ELR (cell line): ENCODE data around the gene DDX31.

Experiments used
- DNase-seq: peaks from one replicate; pipeline ENCODE4 v3.0.0-alpha.2; 2015; ENCODE audit warnings: low read depth

DDX31 gene

DNA sequence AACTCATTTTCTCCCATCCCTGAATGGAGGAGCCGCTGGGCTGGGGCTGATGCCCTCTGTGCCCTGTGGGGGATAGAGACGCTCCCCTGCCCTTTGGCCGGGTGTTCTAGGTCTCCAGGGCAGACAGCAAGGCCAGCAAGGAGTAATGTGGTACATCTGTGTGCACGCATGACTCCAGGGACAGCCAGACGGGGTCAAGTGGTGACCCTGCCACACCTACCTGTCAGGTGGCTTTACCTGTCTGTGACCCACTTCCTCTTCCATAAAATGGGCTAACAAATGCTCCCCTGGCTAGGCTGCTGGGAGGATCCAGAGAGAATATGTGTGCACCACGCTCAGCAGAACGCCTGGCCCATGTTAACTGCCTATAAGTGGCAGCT is 122.7 kb downstream of the DDX31 start:
- no peak for DNase-seq

DNA sequence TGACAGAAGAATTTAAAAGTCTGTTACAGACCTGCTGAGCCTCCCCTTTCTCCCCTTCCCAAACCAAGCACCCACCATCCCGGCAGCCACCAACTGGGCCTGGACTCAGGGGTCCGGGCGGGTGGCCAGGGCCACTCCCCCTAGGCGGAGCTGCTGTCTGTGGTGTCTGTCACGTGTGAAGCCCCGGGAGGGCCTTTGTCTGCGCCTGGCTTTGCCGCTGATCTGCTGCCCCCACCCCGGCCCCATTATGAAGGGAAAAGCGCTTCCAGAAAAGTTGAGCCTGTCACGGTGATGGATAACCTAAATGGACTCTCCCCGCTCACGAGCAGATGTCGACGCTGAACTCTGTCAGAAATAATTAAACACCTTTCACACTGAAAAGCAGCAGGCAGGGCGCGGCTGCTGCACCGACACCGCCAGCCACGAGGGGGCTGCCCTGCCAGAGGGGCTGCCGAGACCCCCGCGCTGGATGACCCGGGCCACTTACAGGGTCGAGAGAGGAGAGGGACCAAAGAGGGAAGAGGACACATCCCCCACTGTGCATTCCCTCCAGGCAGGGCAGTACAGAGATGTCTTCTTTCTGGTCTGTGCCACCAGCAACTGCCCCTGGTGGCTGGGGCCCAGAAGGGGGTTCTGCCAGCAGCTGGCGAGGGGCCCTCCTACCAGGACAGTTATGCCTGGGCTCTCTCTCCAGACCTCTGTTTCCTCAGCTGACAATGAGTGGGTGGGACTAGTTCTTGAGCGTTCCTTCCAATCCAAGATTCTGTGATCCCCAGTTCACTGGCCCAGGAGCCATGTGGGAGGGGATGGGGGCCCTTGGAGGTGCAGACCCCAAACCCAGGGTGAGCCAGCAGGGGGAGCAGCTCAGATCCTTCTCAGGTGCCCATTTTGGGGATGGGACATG is 123.4 kb downstream of the DDX31 start:
- DNase-seq, result peak; percentile 6

DNA sequence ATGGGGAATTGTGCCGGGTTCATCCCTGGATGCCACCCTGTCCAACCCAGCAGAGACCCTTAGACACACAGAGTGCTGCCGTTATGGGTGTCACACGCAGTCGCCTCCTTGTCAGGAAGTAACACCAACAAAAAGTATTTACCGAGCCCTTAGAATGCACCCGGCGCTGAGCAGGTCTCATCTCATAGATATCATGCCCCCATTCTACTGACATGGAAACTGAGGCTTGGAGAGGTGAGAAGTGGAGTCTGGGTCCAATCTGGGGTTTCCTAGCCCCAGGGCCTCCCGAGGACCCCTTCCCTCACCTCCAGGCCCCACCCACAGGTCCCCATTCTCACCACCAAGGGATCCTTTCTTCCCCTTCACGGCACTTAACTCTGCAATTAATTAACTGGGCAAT is 124.2 kb downstream of the DDX31 start:
- DNase-seq, result no peak

DNA sequence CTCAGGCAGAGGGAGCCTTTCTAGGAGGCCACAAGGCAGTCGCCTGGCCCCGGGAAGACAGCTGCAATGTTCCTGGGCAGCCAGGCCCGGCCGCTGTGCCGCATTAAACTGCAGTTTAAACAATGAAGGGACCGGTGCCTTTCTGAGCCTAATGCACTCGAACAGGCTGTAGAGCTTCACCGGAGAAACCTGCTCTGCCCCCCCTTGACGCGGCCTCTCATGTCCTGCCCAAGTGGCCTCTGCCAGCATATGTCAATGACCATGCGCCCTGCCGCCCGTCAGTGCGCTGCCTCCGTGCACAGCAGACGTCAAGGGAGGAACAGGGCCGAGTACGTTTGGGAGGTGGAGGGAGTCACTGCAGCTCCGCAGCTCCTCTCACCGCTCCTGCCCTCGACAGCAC is 125.8 kb downstream of the DDX31 start:
- no peak for DNase-seq

DNA sequence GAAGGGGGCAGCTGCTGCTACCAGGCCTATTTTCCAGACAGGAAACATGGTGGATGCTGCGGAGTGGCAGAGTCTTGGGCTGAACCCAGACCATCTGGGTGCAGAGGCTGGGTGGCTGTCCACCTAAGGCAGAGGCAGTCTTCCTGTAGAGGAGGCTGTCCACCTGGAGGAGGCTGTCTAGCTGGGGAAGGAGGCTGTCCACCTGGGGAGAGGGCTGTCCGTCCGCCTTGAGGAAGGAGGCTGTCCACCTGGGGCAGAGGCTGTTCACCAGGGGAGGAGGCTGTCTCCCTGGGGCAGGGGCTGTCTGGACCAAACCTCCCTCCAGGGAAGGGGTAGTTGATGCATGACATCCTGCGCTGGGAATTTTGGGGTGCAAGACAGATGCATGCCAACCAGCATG is 126.5 kb downstream of the DDX31 start:
- no peak for DNase-seq
